Gastroesophageal sphincter (tissue), 3 donors: ENCODE data around the gene NRXN3.

Experiments
- CTCF ChIP-seq, 4 experiments: fragments of 200-600 bp in 2 of 4; fragments of 450-650 bp in 2 of 4; sonication (generic) in 1 of 4; IDR thresholded peaks; one replicate each; pipeline ENCODE4 v1.5.1; 2017 to 2019; ENCODE audit warnings: antibody characterized with exemption in 4 of 4, mild to moderate bottlenecking in 2 of 4, moderate library complexity in 2 of 4
- EP300 ChIP-seq: sonication (generic); formaldehyde crosslinking; IDR thresholded peaks from one replicate; pipeline ENCODE4 v1.6.1; 2017; ENCODE audit warnings: antibody characterized with exemption, mild to moderate bottlenecking
- POLR2A ChIP-seq, 2 donors: fragments of 450-650 bp; IDR thresholded peaks; one replicate each; pipeline ENCODE4 v1.6.1; 2017; ENCODE audit warnings: antibody characterized with exemption in 2 of 2, mild to moderate bottlenecking in 2 of 2, moderate library complexity in 1 of 2
- POLR2AphosphoS5 ChIP-seq: sonication (generic); formaldehyde crosslinking; IDR thresholded peaks from one replicate; pipeline ENCODE4 v1.6.1; 2017; ENCODE audit warnings: antibody characterized with exemption

- TF ChIP-seq CTCF (IDR thresholded peaks at IDR 0.05) = no peak
- TF ChIP-seq POLR2A (IDR thresholded peaks at IDR 0.05) = no peak
- TF ChIP-seq EP300 = no peak
- no peak for TF ChIP-seq POLR2AphosphoS5
Observed at GRCh38 chr14:79706382-79706781, 1536.2 kb downstream of the NRXN3 start.
